Measurements from ENCODE around the gene HMGN5.

Gene HMGN5

GRCh38 chrX:81121513-81122363 is 80.0 kb downstream of the HMGN5 start:
- H3K4me3 ChIP-seq (ENCODE audit: control insufficient read depth, low read depth, low read length): peak overlapping the region; percentile 47
- TF ChIP-seq CTCF (IDR thresholded peaks at IDR 0.05; ENCODE audit: control insufficient read depth, insufficient read depth, low read depth, low read length, missing control alignments): no peak
- DNase-seq (ENCODE audit: low read depth): peak; percentile 70

- H3K4me3 ChIP-seq (ENCODE audit: control insufficient read depth, low read depth, low read length): peak overlapping the region; percentile 47
- TF ChIP-seq CTCF (IDR thresholded peaks at IDR 0.05; ENCODE audit: control insufficient read depth, insufficient read depth, low read depth, low read length, missing control alignments): peak; percentile 63
- no peak for DNase-seq (ENCODE audit: low read depth)
Measured at GRCh38 chrX:81120936-81121371, 80.8 kb downstream of the HMGN5 start.

- TF ChIP-seq CTCF (IDR thresholded peaks at IDR 0.05; ENCODE audit: control insufficient read depth, insufficient read depth, low read depth, low read length, missing control alignments): no peak
- no peak for DNase-seq (ENCODE audit: low read depth)
- peak overlapping the region; percentile 47 for H3K4me3 ChIP-seq (ENCODE audit: control insufficient read depth, low read depth, low read length)
Measured at GRCh38 chrX:81120258-81120935, 81.3 kb downstream of the HMGN5 start.

- no peak overlapping the region for H3K4me3 ChIP-seq (ENCODE audit: control insufficient read depth, low read depth, low read length)
- no peak for DNase-seq (ENCODE audit: low read depth)
- TF ChIP-seq CTCF (IDR thresholded peaks at IDR 0.05; ENCODE audit: control insufficient read depth, insufficient read depth, low read depth, low read length, missing control alignments): no peak
Measured at GRCh38 chrX:81114757-81115156, 87.0 kb downstream of the HMGN5 start.

GRCh38 chrX:81110286-81110685 is 91.4 kb downstream of the HMGN5 start:
- no peak for TF ChIP-seq CTCF (IDR thresholded peaks at IDR 0.05; ENCODE audit: control insufficient read depth, insufficient read depth, low read depth, low read length, missing control alignments)
- no peak overlapping the region for H3K4me3 ChIP-seq (ENCODE audit: control insufficient read depth, low read depth, low read length)

GRCh38 chrX:81082649-81083048 is 119.1 kb downstream of the HMGN5 start:
- no peak overlapping the region for H3K4me3 ChIP-seq (ENCODE audit: control insufficient read depth, low read depth, low read length)
- no peak for DNase-seq (ENCODE audit: low read depth)
- no peak for TF ChIP-seq CTCF (IDR thresholded peaks at IDR 0.05; ENCODE audit: control insufficient read depth, insufficient read depth, low read depth, low read length, missing control alignments)

More at GRCh38 chrX:81110286-81110685, 91.4 kb downstream of the HMGN5 start:
- DNase-seq (ENCODE audit: low read depth): no peak
